CD4-positive, alpha-beta T cell treated with Interleukin-10 for 1 hour (primary cell): Measurements from ENCODE around the gene CHCHD3.
A peak's percentile ranks its signal among the peaks of the same experiment; 100 is the strongest.

ENCODE experiments used
- DNase-seq: peaks from one replicate; pipeline ENCODE4 v3.0.0-alpha.2; 2020

Gene CHCHD3

DNA sequence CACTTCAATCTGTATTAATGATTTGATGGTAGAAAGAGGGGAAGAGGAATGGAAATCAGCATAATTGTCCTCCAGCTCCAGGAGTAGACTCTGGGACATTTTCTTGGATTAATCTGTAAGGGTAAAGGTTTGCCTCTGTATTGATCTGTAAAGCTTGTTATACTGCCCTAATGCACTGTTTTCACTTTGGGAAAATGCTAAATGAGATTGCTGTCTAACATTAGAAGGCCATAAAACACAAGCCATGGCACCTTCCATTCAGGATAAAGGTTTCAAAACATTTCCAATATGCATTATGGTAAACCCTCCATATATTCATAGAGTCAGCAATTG lies 282.8 kb downstream of the CHCHD3 start:
- no peak for DNase-seq

GRCh38 chr7:132797152-132797551 lies 284.7 kb downstream of the CHCHD3 start:
- no peak for DNase-seq

DNA sequence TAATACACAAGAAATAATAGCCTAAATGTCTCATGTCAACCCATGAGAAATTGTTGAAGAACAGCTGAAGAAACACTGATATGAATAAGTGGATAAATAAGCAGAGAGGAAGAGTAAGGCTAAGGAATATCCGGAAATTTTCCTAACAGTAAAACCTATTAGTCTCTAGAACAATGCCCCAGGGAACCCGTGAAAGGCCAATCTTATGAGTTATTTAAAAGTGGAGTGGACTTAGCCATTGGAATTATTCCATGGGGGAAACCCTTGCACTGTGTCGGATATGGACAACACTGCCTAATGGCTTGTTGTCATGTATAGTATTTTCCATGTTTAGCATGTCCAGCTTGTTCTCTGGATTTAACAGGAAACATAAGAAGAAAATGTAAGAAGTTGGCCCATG lies 288.4 kb downstream of the CHCHD3 start:
- no peak for DNase-seq

GRCh38 chr7:132791036-132791435 lies 290.9 kb downstream of the CHCHD3 start:
- no peak for DNase-seq

DNA sequence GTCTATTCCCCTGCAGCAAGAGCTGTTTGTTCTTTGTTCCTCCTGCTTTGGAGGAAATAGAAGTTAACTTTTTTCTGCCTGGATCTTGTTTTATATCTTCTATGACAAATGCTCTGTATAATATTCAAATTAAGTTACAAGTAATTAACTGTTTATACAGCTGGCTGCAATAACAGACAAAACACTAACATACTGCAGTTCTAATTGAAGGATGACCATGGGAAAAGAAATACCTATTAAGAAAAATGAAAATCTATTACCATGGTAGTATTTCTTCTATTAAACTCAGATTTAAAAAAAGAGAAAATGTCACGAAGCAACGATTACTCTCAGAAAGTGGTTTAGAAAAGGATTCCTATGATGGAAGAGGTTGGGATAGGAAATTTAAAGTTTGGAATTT lies 291.8 kb downstream of the CHCHD3 start:
- no peak for DNase-seq

DNA sequence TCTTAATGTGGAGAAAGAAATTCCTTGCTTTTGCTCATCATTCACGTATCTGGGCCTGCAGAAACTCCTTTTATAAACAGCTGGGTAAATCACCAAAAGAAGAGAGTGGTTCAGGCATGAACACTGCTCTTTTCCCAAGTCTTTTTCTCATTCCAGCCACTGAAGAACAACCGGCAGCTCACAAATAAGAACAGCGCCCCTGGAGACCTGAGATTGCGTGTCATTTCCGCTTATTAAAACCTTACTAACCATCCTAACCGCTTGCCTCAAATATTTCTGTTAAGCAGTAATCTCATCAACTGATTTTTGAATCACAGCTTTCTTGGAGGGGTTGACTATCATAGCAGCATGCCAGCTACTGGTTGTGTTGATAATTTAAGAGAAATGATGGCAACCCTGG lies 292.6 kb downstream of the CHCHD3 start:
- no peak for DNase-seq

GRCh38 chr7:132785870-132786269 lies 296.0 kb downstream of the CHCHD3 start:
- DNase-seq = no peak

GRCh38 chr7:132784406-132784805 lies 297.5 kb downstream of the CHCHD3 start:
- no peak for DNase-seq

GRCh38 chr7:132783824-132784223 lies 298.1 kb downstream of the CHCHD3 start:
- DNase-seq = no peak

DNA sequence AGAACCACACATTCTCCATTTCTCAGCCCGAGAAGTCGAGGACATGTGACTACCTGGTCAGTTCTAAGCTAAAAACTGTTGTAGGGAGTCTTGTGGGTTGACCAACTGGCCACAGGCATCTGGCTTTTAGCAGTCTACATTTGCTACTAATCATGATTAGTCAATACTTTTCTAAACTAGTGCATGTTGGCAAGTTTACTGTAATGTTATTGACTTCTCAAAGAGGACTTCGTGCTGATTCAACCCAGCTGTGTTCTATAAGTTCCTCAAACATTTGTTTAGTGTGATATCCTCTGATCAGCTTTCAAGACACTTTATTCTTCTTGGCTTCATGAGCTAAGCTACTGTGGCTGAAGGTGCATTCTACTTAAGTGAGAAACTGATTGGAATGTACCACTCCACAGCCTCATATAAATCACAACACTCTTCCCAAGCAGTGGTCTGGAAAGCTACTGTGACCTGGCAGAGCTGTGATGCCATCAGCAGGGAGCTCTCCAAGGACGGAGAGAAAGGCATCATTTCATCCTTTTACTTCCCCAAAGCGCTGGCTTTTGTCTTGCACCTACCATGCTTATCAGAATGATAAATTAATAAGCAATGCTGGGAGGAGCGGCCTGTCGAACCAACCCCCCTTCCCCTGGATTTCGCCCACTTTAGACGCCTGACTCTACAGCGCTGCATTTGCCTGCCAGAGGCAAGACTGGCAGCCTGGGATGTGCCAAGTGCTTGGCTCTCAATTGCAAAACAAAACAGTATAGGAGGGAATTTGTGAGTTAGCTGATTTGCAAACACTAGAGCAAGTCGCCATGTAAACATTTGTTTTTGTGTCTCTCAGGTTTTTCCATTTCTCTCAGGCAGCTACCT lies 298.9 kb downstream of the CHCHD3 start:
- no peak for DNase-seq

DNA sequence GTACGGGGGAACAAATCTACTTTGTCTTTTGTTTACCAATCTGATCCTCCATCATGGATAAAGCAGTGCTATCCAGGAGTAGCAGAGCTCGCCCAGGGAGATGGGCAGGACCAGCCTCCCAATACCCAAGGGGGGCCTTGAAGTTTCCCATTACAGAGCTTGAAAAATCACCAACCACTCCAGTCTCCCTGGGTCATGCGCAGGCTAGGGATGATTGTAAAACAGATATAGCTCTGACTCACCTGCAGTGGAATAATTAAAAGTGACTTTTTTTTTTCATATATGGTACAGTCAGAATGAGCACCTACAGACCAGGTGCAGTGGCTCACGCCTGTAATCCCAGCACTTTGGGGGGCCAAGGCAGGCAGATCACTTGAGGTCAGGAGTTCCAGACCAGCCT lies 301.1 kb downstream of the CHCHD3 start:
- DNase-seq = no peak

GRCh38 chr7:132779164-132779563 lies 302.7 kb downstream of the CHCHD3 start:
- DNase-seq = no peak

- DNase-seq = no peak
Observed at GRCh38 chr7:132778761-132779160, 303.1 kb downstream of the CHCHD3 start.

GRCh38 chr7:132777956-132778355 lies 303.9 kb downstream of the CHCHD3 start:
- no peak for DNase-seq

DNA sequence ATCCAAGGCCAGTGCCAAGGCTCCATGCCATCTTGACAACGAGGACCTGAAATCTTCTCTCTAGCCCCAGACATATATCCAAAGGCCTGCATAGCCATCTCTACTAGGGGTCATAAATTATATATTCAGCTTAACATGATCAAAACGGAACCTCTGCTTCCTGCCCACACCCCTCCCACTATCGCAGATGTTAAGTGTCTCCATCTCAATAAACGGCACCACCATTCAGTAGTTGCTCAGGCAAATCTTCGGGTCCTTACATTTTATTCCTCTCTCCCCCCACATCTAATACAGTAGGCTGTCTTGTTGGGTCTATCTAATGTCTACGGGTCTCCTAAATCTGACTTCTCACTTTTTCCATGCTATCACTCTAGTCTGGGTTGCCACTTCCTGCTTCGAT lies 304.5 kb downstream of the CHCHD3 start:
- DNase-seq = no peak

- DNase-seq = no peak
Observed at GRCh38 chr7:132776048-132776620, 305.8 kb downstream of the CHCHD3 start.

DNA sequence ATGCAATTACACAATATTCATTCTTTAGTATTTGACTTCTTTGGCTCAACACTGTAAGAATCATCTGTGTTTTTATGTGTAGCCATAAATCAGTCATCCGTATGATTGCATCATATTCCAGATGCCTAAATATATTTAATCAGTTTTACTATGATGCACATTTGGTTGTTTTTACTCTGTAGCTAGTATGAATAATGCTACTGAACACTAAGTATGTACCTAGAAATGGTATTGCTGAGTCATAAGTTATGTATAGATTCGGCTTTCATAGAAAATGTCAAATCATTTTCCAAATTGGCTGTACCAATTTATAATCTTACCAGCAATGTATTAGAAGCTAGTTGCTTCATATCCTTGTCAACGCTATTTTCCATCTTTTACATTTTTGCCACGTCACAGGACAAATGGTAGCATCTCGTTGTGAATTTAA lies 308.3 kb downstream of the CHCHD3 start:
- DNase-seq = no peak

DNA sequence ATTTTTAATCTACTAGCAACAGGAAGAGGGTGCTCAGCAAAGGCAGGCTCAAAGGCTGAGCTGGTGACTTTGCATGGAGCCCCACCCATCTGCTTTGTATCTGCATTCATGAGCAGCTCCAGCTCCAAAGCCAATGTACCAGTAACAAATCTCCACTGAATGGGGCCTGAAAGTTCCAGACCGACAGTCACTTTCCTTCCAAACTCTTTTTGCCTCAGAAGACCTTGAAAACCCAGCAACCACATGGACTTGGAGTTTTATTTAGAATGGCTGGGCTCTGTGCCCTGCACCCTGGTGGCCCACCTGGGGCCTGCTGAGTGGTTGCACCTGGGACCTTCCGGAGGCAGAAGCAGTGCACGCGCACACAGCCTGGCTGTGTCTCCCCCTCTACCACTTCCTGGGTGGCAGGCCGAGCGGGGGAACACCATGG lies 310.6 kb downstream of the CHCHD3 start:
- peak; percentile 28 for DNase-seq

DNA sequence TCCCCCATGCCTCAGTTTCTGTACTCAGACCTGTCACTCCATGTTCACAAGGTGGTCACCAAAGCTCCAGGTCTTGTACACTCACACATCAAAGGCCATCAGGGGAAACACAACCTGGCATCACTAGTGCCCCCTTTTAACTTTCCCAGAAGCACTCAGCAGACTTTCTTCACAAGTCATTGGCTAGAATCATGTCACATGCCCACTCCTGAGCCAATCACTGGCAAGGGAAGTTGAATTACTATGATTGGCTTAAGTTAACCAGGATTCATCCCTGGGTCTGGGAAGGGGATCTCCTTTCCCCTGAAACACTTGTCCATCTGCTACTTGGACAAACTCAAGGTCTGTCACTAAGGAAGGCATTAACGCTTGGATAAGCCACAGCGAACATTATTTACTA lies 311.8 kb downstream of the CHCHD3 start:
- DNase-seq = no peak

DNA sequence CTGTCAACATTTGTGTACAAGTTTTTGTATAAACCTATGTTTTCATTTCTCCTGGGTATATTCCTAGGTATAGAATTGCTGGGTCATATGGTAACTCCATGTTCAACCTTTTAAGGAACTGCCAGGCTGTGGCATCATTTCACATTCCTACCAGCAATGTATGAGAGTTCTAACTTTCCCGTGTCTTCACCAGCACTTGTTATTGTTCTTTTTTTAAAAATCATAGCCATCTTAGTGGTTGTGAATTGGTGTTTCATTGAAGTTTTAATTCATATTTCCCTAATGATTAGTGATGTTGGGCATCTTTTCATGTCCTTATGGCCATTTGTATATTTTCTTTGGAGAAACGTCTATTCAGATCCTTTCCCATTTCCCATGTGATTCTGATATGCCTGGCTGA lies 312.6 kb downstream of the CHCHD3 start:
- DNase-seq = no peak

DNA sequence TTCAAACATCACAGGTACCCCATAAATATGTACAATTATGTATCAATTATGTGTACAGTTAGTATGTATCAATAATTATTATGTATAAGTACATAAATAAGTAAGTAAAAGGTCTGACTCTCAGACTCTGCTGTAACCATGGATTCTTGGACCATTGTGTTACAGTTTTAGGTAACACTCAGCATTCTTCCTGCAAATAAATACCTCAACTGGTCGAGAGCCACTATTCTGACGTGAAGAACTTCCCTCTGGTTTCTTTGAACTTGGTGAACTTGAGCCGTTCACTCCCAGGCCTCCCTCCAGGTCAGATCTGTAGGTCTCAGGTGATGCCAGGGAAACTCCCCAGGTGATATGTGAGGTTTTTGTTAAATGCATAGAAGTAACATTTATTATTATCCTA lies 313.8 kb downstream of the CHCHD3 start:
- no peak for DNase-seq

- no peak for DNase-seq
Observed at GRCh38 chr7:132767378-132767777, 314.5 kb downstream of the CHCHD3 start.

- DNase-seq = no peak
Observed at GRCh38 chr7:132766660-132767059, 315.2 kb downstream of the CHCHD3 start.

- DNase-seq = no peak
Observed at GRCh38 chr7:132765861-132766260, 316.0 kb downstream of the CHCHD3 start.

DNA sequence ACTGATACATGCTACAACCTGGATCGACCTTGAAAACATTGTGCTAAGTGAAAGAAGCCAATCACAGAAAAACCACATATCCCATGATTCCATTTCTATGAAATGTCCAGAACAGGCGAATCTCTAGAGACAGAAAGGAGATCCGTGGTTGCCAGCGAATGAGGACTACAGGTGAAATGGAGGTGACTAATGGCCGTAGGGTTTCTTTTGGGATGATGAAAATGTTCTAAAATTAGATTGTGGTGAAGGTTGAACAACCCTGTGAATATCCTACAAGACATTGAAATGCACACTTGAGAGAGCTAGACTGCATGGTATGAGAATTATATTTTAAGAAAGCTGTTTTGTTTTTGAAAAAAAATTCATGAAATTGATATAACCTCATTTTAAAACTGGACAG lies 317.1 kb downstream of the CHCHD3 start:
- no peak for DNase-seq
